Measurements from ENCODE around the gene PRELID1. TPM values are rescaled to one million over a fixed set of nuclear protein-coding genes. Genes with fewer than 3 reads are reported as not detected.

The PRELID1 gene
- total and polyA plus RNA-seq, 10 of the 15 experiments (the other 5 are each of a cell fraction or from before 2014, with no cell fraction given): 30.9 to 584 (median 254) TPM

- Histone ChIP-seq H3K79me2 (ENCODE audit: control insufficient read depth, insufficient read depth, low read length) (no peaks in the 10 kb centered on the region), H3K4me3 (no peak overlapping the region), H2AFZ (ENCODE audit: control insufficient read depth, low read depth, low read length) (no peak overlapping the region), H3K27ac (ENCODE audit: control insufficient read depth, insufficient read depth) (no peak overlapping the region), H3K36me3 (ENCODE audit: control insufficient read depth in 2 of 2, insufficient read depth in 2 of 2, low read length in 1 of 2) (peaks cover 26 to 36% of the 10 kb centered on the region in 2 experiments), H4K20me1 (ENCODE audit: control insufficient read depth, insufficient read depth) (no peaks in the 10 kb centered on the region), H3K9ac (ENCODE audit: control insufficient read depth, insufficient read depth, low read length) (no peak overlapping the region), H3K4me2 (ENCODE audit: control insufficient read depth, insufficient read depth) (no peak overlapping the region), H3K4me1 (ENCODE audit: control insufficient read depth, insufficient read depth, low read length) (peaks cover 32% of the 10 kb centered on the region), H3K9me3 (replicated peaks; ENCODE audit: control insufficient read depth, insufficient read depth, low read length) (no peaks in the 10 kb centered on the region), H3K27me3 (replicated peaks in 1 of 2; ENCODE audit: control insufficient read depth in 2 of 2, insufficient read depth in 2 of 2, low read length in 1 of 2) (no peaks in the 10 kb centered on the region)
- RAD21 ChIA-PET (ENCODE audit: unreplicated experiment): no interaction called here
- DNase-seq (ENCODE audit: low read depth, low spot score): no peak
- no peak for ATAC-seq
- FAIRE-seq: no peak
- POLR2A ChIA-PET: no interaction called here
- in situ Hi-C loops (cut with MboI) (loop anchor here (5.0 kb wide), 1 partner anchor 177 kb away; no protein-coding TSS in a partner anchor), intact Hi-C loops (cut with micrococcal nuclease; ENCODE audit: unreplicated experiment) (no loop called here)
- no peak for TF ChIP-seq LARP7 (IDR thresholded peaks at IDR 0.05)
- TF ChIP-seq ZBED1 (IDR thresholded peaks at IDR 0.05; ENCODE audit: borderline replicate concordance): no peak
- no peak for TF ChIP-seq MLLT1 (IDR thresholded peaks at IDR 0.05)
- no peak for TF ChIP-seq HDAC6 (IDR thresholded peaks at IDR 0.05; ENCODE audit: unreplicated experiment)
- TF ChIP-seq STAT1 (conservative IDR thresholded peaks at IDR 0.05): no peak
- no peak for TF ChIP-seq SIN3A (IDR thresholded peaks at IDR 0.05; ENCODE audit: low read depth, low read length)
- no peak for TF ChIP-seq CUX1 (IDR thresholded peaks at IDR 0.05; ENCODE audit: insufficient replicate concordance, low read depth, low read length)
- TF ChIP-seq EED (IDR thresholded peaks at IDR 0.05; ENCODE audit: low read depth): no peak
- TF ChIP-seq, protein P1, sequence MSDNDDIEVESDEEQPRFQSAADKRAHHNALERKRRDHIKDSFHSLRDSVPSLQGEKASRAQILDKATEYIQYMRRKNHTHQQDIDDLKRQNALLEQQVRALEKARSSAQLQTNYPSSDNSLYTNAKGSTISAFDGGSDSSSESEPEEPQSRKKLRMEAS (IDR thresholded peaks at IDR 0.05; ENCODE audit: low read depth, low read length): no peak
- CTCF ChIA-PET: interaction anchor here (4.0 kb wide), 1 partner anchor 181 kb away, joined by 20 read pairs; no protein-coding TSS in a partner anchor
- SMC1A ChIA-PET (ENCODE audit: uncharacterized antibody, unreplicated experiment): interaction anchor here (1.3 kb wide), 1 partner anchor 181 kb away, joined by 5 read pairs; no protein-coding TSS in a partner anchor
- no TSS peak for BruUV-seq (replicated peaks)
- 100% methylated on average over 3 of the region's 3 CpGs for WGBS (ENCODE audit: insufficient coverage, insufficient replicate concordance, low lambda C conversion rate, missing lambda C conversion rate)
Observed at GRCh38 chr5:177294632-177295031, 9.0 kb upstream of the PRELID1 start.
